ENCODE data around the gene IQGAP3. TPM values are rescaled to one million over a fixed set of nuclear protein-coding genes. Genes with fewer than 3 reads are reported as not detected.
A peak's percentile ranks its signal among the peaks of the same experiment; 100 is the strongest.

IQGAP3 gene
- total and polyA plus RNA-seq, 2 donors (not counting 1 experiment from before 2014, with no cell fraction given): 2.7 to 16.0 TPM

DNA sequence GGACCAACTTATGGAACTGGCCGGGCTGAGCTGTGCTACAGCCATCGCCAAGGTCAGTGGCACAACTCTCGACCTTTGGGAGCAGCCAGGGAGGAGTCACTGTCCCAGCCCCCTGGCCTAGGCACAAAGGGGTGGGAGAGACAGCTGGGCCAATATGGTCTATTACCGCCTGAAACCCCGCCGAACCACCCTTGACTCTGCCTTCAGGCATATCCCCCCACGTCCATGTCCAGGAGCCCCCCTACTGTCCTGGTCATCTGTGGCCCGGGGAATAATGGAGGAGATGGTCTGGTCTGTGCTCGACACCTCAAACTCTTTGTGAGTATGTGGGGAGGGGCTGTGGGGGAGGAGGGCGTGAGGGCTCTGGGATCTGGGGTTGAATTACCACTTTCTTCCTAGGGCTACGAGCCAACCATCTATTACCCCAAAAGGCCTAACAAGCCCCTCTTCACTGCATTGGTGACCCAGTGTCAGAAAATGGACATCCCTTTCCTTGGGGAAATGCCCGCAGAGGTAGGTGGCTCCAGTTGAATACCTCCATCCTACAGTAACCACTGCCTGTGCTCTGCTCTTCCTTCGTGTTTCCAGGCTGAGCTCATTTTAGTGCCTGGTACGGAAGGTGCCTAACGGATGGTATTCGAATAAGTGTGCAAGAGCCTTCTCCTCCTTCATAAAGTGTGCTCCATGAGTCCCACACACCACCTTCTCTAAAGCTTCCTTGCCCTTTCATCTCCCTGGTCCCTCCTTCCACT lies 20.0 kb upstream of the IQGAP3 start:
- H3K27ac ChIP-seq (ENCODE audit: insufficient read depth, low read length): peak overlapping the region; percentile 13
- no peak overlapping the region for H2AFZ ChIP-seq (ENCODE audit: low read length)
- peaks cover 3% of the 10 kb centered on the region for H3K79me2 ChIP-seq (ENCODE audit: control insufficient read depth, insufficient read depth, low read length)

DNA sequence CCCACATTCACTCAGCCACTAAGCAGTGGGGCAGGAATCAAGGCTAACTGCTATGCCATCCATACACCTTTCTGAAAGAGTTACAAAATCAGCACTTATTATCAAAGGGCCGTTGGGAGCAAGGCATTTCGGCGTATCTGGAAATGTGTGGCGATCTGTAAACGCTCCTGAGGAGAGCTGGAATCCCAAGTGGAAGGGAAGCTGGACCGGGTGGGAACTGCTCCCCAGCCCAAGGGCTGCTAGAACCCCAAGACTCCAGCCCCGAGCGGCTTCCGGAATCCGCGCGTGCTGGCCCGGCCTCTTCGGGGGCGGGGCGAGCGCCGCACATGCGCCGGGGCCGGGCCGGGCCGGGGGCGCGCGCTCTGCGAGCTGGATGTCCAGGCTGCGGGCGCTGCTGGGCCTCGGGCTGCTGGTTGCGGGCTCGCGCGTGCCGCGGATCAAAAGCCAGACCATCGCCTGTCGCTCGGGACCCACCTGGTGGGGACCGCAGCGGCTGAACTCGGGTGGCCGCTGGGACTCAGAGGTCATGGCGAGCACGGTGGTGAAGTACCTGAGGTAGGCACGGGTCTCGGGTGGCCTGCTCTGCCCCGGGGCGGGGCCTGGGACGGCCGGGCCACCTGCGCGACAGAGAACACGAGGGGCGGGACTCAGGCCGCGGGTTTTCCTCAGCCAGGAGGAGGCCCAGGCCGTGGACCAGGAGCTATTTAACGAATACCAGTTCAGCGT lies 19.2 kb upstream of the IQGAP3 start, which contains the start of gene NAXE:
Gene NAXE (plus strand): TSS at position 345 of the 726 bp plus-strand sequence. CDS start 29 bp downstream, at position 374.
- no peak for TF ChIP-seq EZH2 (IDR thresholded peaks at IDR 0.05; ENCODE audit: low read length, missing control alignments)
- TF ChIP-seq, protein P1, sequence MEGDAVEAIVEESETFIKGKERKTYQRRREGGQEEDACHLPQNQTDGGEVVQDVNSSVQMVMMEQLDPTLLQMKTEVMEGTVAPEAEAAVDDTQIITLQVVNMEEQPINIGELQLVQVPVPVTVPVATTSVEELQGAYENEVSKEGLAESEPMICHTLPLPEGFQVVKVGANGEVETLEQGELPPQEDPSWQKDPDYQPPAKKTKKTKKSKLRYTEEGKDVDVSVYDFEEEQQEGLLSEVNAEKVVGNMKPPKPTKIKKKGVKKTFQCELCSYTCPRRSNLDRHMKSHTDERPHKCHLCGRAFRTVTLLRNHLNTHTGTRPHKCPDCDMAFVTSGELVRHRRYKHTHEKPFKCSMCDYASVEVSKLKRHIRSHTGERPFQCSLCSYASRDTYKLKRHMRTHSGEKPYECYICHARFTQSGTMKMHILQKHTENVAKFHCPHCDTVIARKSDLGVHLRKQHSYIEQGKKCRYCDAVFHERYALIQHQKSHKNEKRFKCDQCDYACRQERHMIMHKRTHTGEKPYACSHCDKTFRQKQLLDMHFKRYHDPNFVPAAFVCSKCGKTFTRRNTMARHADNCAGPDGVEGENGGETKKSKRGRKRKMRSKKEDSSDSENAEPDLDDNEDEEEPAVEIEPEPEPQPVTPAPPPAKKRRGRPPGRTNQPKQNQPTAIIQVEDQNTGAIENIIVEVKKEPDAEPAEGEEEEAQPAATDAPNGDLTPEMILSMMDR (conservative IDR thresholded peaks at IDR 0.05 in 1 of 2, IDR thresholded peaks at IDR 0.05 in 1 of 2; ENCODE audit: low read depth in 1 of 2, low read length in 2 of 2): no peak
- Histone ChIP-seq H3K4me1 (ENCODE audit: control insufficient read depth, extremely low read depth, insufficient read depth, low read length) (no peaks in the 10 kb centered on the region), H3K9me3 (ENCODE audit: control insufficient read depth, insufficient read depth, low read depth, low read length) (no peaks in the 10 kb centered on the region), H4K20me1 (ENCODE audit: control insufficient read depth, extremely low read depth, insufficient read depth, low read length) (no peaks in the 10 kb centered on the region), H3K79me2 (ENCODE audit: control insufficient read depth, insufficient read depth, low read length) (peaks cover 3% of the 10 kb centered on the region), H3K9ac (ENCODE audit: insufficient read depth, low read length) (peak within 1 kb of the TSS; percentile 78), H3K27me3 (ENCODE audit: control insufficient read depth, insufficient read depth, low read length) (no peaks in the 10 kb centered on the region), H3K36me3 (ENCODE audit: control insufficient read depth, insufficient read depth, low read length) (peaks cover 18% of the 10 kb centered on the region), H3K4me2 (ENCODE audit: extremely low read depth, insufficient read depth, low read length) (peak within 1 kb of the TSS; percentile 89), H3K27ac (ENCODE audit: insufficient read depth, low read length) (peak within 1 kb of the TSS; percentile 13), H2AFZ (ENCODE audit: low read length) (peak within 1 kb of the TSS; percentile 95), H3K4me3 (replicated peaks in 1 of 4; ENCODE audit: control extremely low read depth in 1 of 4, insufficient read depth in 1 of 4, low read depth in 3 of 4, low read length in 4 of 4) (peak within 1 kb of the TSS; percentile 71 to 89 (median 81))
- DNase-seq (ENCODE audit: low read depth in 2 of 2): peak; percentile 39 to 62

More for the DNA sequence above, 20.0 kb upstream of the IQGAP3 start:
- TF ChIP-seq, protein P1 (conservative IDR thresholded peaks at IDR 0.05 in 1 of 2, IDR thresholded peaks at IDR 0.05 in 1 of 2; ENCODE audit: low read depth in 1 of 2, low read length in 2 of 2): no peak
- TF ChIP-seq EZH2 (IDR thresholded peaks at IDR 0.05; ENCODE audit: low read length, missing control alignments): no peak
- H3K4me3 ChIP-seq (replicated peaks in 1 of 4; ENCODE audit: control extremely low read depth in 1 of 4, insufficient read depth in 1 of 4, low read depth in 3 of 4, low read length in 4 of 4): peak overlapping the region; percentile 71 to 89 (median 76)
- DNase-seq (ENCODE audit: low read depth in 2 of 2): peak in 1 of 2 donors; percentile 2
- H3K36me3 ChIP-seq (ENCODE audit: control insufficient read depth, insufficient read depth, low read length): peaks cover 21% of the 10 kb centered on the region
- no peaks in the 10 kb centered on the region for H3K27me3 ChIP-seq (ENCODE audit: control insufficient read depth, insufficient read depth, low read length)
- peak overlapping the region; percentile 78 for H3K9ac ChIP-seq (ENCODE audit: insufficient read depth, low read length)
- H3K4me1 ChIP-seq (ENCODE audit: control insufficient read depth, extremely low read depth, insufficient read depth, low read length): no peaks in the 10 kb centered on the region
- H3K9me3 ChIP-seq (ENCODE audit: control insufficient read depth, insufficient read depth, low read depth, low read length): no peaks in the 10 kb centered on the region
- H3K4me2 ChIP-seq (ENCODE audit: extremely low read depth, insufficient read depth, low read length): peak overlapping the region; percentile 88
- H4K20me1 ChIP-seq (ENCODE audit: control insufficient read depth, extremely low read depth, insufficient read depth, low read length): no peaks in the 10 kb centered on the region

DNA sequence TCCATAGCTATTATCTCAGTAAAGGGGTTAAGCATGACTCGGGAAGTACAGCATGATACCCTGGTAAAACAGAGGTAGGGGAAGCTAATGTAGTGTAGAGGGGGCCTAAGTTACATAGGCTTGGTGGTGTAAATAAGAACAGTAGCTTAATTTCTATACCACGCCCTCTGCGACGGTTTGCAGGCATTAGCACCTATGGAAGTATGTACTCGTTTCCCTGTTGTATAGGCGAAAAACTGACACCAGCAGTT lies 18.7 kb upstream of the IQGAP3 start:
- TF ChIP-seq, protein P1 (conservative IDR thresholded peaks at IDR 0.05 in 1 of 2, IDR thresholded peaks at IDR 0.05 in 1 of 2; ENCODE audit: low read depth in 1 of 2, low read length in 2 of 2): no peak
- TF ChIP-seq EZH2 (IDR thresholded peaks at IDR 0.05; ENCODE audit: low read length, missing control alignments): no peak
- no peak overlapping the region for H3K9ac ChIP-seq (ENCODE audit: insufficient read depth, low read length)
- no peak overlapping the region for H3K27ac ChIP-seq (ENCODE audit: insufficient read depth, low read length)
- no peaks in the 10 kb centered on the region for H4K20me1 ChIP-seq (ENCODE audit: control insufficient read depth, extremely low read depth, insufficient read depth, low read length)
- H3K79me2 ChIP-seq (ENCODE audit: control insufficient read depth, insufficient read depth, low read length): peaks cover 3% of the 10 kb centered on the region
- peak overlapping the region in 3 of 4 experiments; percentile 76 to 89 (median 86) for H3K4me3 ChIP-seq (replicated peaks in 1 of 4; ENCODE audit: control extremely low read depth in 1 of 4, insufficient read depth in 1 of 4, low read depth in 3 of 4, low read length in 4 of 4)
- no peak for DNase-seq (ENCODE audit: low read depth in 2 of 2)
- peak overlapping the region; percentile 89 for H3K4me2 ChIP-seq (ENCODE audit: extremely low read depth, insufficient read depth, low read length)
- peaks cover 15% of the 10 kb centered on the region for H3K36me3 ChIP-seq (ENCODE audit: control insufficient read depth, insufficient read depth, low read length)
- peak overlapping the region; percentile 95 for H2AFZ ChIP-seq (ENCODE audit: low read length)
- H3K9me3 ChIP-seq (ENCODE audit: control insufficient read depth, insufficient read depth, low read depth, low read length): no peaks in the 10 kb centered on the region
- peaks cover 2% of the 10 kb centered on the region for H3K27me3 ChIP-seq (ENCODE audit: control insufficient read depth, insufficient read depth, low read length)
- H3K4me1 ChIP-seq (ENCODE audit: control insufficient read depth, extremely low read depth, insufficient read depth, low read length): no peaks in the 10 kb centered on the region
